DMS53 treated with DMSO at 0.1 percent for 48 hours (cell line): Measurements from ENCODE around the gene ZNF511.

Experiments used
- DNase-seq: peaks from one replicate; lab custom pipeline; 2025; ENCODE audit not compliant: unreplicated experiment; lab: John Stamatoyannopoulos, UW

ZNF511 gene

GRCh38 chr10:133351408-133352318 lies 42.9 kb downstream of the ZNF511 start:
- DNase-seq: no peak

DNA sequence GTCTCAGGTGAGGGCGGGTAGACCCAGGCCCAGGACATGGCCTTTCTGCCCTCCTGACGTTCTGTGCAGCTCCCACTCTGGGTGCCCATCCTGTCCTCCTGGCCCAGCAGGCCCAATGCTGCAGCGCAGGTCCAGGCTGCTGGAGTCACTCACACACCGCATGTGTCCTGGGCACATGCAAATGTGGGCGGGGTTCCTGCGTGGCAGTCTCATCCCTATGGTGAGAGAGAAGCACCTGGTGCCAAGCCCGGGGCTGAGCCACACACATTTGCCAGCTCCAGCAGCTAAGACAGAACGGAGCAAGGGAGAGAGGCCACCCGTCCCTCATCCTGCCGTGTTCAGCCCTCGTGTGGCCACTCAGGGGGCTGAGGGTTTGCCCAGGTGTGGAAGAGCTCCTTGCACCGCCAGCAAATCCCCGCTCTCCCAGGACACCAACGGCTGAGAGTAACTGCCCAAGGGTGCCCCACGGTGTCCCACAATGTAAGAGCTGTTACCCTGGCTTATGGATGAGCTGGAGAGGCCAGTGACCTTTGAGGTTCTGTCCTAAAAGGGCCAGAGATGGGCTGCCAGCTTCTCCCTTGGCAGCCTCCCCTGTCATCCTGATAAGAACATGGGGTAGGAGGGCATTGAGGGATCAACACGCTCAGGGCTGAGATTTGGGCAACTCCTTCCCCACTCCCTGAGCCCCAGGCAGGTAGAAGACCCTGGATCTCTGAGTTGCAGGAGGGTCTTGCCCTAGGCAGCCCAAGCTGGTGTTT lies 44.7 kb downstream of the ZNF511 start:
- no peak for DNase-seq

- DNase-seq: no peak
Observed at GRCh38 chr10:133353988-133354605, 45.4 kb downstream of the ZNF511 start.

GRCh38 chr10:133354672-133355240 lies 46.0 kb downstream of the ZNF511 start:
- no peak for DNase-seq

DNA sequence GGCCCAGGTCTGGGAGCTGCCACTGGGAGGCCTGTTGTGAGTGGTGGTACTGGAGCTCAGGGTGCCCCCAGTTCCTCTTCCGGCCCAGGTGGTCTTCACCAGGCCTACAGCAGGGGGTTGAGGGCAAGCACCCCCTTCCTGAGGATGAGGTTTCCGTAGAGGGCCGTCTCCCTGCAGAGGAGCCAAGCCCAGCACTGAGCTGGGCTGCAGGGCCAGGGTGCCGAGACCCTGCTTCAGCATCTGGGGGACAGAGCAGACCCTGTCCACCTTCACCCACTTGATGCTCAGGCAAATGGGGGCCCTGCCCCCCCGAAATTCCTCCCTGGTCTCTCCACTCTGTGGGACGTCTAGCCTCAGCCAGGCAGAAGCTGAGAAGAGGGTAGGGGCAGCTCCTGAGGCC lies 46.6 kb downstream of the ZNF511 start:
- no peak for DNase-seq

- DNase-seq: no peak
Observed at GRCh38 chr10:133355991-133356390, 47.3 kb downstream of the ZNF511 start.

DNA sequence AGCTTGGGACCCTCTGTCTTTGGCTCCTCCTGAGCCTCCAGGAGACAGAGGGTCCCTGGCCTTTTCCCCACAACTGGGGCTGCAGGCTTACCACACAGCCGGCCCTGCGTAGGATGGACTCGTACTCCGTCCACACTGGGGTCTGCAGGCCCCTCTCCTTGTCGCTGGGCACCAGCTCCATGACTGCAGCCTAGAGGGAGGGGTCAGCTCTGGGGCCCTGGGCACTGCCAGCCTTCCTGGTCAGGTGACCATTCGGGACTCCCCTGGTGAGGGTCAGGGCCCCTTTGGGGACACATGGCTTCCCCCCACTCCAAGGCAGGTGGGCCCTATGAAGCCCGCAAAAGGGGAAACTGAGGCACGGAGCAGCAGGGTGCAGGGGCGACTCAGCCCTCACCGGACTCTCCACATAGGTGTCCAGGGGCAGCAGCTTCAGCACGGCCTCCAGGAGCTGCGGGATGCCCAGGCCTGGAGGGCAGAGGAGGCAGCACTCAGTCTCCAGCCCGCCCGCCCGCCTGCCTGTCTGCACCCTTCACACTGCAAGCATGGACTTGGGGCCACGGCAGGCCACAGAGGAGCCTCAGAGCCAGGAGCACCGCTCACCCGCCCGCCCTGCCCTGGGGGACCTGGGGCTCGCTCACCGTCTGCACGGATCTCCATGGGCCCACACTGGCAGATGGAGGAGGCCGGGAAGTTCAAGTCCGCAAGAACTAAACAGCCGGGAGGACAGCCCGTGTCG lies 48.0 kb downstream of the ZNF511 start:
- no peak for DNase-seq

- peak; percentile 13 for DNase-seq
Observed at GRCh38 chr10:133357285-133358161, 48.8 kb downstream of the ZNF511 start, which contains the start of gene FUOM. Gene FUOM (minus strand): TSS chr10:133358019. CDS start chr10:133358007, 12 bp downstream.

- DNase-seq: no peak
Observed at GRCh38 chr10:133358162-133358924, 49.6 kb downstream of the ZNF511 start.

- no peak for DNase-seq
Observed at GRCh38 chr10:133358925-133359310, 50.2 kb downstream of the ZNF511 start.

GRCh38 chr10:133359554-133359971 lies 50.8 kb downstream of the ZNF511 start:
- peak; percentile 14 for DNase-seq

- DNase-seq: no peak
Observed at GRCh38 chr10:133359972-133360610, 51.4 kb downstream of the ZNF511 start.

DNA sequence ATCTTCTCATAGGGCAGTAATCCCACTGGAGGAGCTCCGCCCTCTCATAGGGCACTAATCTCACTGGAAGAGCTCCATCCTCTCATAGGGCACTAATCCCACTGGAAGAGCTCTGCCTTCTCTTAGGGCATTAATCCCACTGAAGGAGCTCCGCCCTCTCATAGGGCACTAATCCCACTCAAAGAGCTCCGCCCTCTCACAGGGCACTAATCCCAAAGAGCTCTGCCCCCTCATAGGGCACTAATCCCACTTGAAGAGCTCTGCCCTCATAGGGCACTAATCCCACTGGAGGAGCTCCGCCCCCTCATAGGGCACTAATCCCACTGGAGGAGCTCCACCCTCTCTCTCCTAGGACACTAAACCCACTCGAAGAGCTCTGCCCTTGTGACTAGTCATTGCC lies 52.5 kb downstream of the ZNF511 start:
- no peak for DNase-seq

DNA sequence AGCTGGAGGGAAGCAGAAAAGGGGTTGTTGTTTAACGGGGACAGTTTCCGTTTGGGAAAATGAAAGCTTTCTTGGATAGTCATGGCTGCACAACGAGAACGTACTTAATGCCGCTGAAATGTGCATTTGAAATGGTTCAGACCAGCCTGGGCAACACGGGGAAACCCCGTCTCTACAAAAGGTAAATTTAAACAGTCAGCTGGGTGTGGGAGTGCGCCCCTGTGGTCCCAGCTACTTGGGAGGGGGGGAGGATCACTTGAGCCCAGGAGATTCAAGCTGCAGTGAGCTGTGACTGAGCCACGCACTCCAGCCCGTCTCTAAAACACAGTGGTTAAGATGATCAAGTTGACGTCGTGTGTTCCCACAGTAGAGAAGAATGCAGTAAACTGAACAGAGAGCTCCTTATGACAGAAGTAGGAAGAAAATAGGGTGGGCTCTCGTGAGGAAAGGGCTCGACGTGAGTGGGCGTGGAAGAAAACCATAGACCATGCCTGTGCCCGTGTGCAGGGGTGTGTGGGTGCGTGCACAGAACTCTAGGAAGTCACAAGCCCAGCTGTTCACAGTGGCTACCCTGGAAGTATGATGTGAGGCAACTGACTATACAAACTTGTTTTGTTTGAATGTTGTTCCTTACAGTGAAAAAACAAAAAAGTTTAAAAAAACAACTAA lies 53.2 kb downstream of the ZNF511 start:
- no peak for DNase-seq
